Natural killer cell (primary cell): ENCODE measurements around the gene C1orf94. TPM values are rescaled to one million over a fixed set of nuclear protein-coding genes. Genes with fewer than 3 reads are reported as not detected.
"Not testable (repeated sequence)": the region's sequence is repeated elsewhere in the genome, so short reads cannot be mapped to it uniquely, and the experiment has no call there.

Experiments
- ATAC-seq, 3 donors: fragments of 150-1000 bp in 2 of 3; fragments of 200-7000 bp in 1 of 3; cut with Tn5 transposase; 1 replicate in 1 of 3; 2 replicates in 2 of 3; pipeline ENCODE4 v1.10.0; 2021; ENCODE audit warnings: mild to moderate bottlenecking in 2 of 3, moderate library complexity in 2 of 3
- DNase-seq, 2 donors: peaks; one replicate each; pipeline versions ENCODE4 v3.0.0 to v3.0.0-alpha.2; 2013 to 2021; ENCODE audit warnings: mixed read lengths in 1 of 2
- H3K27ac ChIP-seq: one replicate; pipeline ENCODE4 v1.5.1; 2013; ENCODE audit warnings: mild to moderate bottlenecking, low read length
- H3K27me3 ChIP-seq: one replicate; pipeline ENCODE4 v1.6.1; 2013; ENCODE audit warnings: low read length; ENCODE audit not compliant: control insufficient read depth, insufficient read depth
- H3K36me3 ChIP-seq: one replicate; pipeline ENCODE4 v1.6.1; 2013; ENCODE audit warnings: low read length; ENCODE audit not compliant: control insufficient read depth, insufficient read depth
- H3K4me1 ChIP-seq: one replicate; pipeline ENCODE4 v1.6.1; 2013; ENCODE audit warnings: low read length; ENCODE audit not compliant: control insufficient read depth, insufficient read depth
- H3K4me3 ChIP-seq: one replicate; pipeline ENCODE4 v1.5.1; 2013; ENCODE audit warnings: low read length
- H3K9me3 ChIP-seq: one replicate; pipeline ENCODE4 v1.6.1; 2013; ENCODE audit warnings: low read length; ENCODE audit not compliant: control insufficient read depth, insufficient read depth
- H3K27ac Mint-ChIP-seq, 2 donors: one replicate each; pipeline ENCODE4 v1.8.0; 2022; ENCODE audit warnings: mild to moderate bottlenecking in 2 of 2, mixed read lengths in 2 of 2, moderate library complexity in 1 of 2
- H3K27me3 Mint-ChIP-seq, 2 donors: one replicate each; pipeline ENCODE4 v1.8.0; 2022; ENCODE audit warnings: low read depth in 2 of 2, mixed read lengths in 2 of 2
- H3K36me3 Mint-ChIP-seq: one replicate; pipeline ENCODE4 v1.8.0; 2022; ENCODE audit warnings: mixed read lengths
- H3K4me1 Mint-ChIP-seq, 2 donors: one replicate each; pipeline ENCODE4 v1.8.0; 2022; ENCODE audit warnings: mixed read lengths in 2 of 2
- H3K4me3 Mint-ChIP-seq: one replicate; pipeline ENCODE4 v1.8.0; 2022; ENCODE audit warnings: mild to moderate bottlenecking, moderate library complexity, mixed read lengths
- H3K9me3 Mint-ChIP-seq, 2 donors: one replicate each; pipeline ENCODE4 v1.8.0; 2022; ENCODE audit warnings: mixed read lengths in 2 of 2
- CTCF ChIP-seq: fragments of 200-600 bp; IDR thresholded peaks from one replicate; pipeline ENCODE4 v1.8.0; 2022; ENCODE audit warnings: antibody characterized with exemption
- WGBS: methylation state at CpG from one replicate; pipeline ENCODE4 v1.1.7; 2013; ENCODE audit warnings: missing lambda C conversion rate; ENCODE audit not compliant: insufficient coverage; 5-methylcytosine and 5-hydroxymethylcytosine counted together
- intact Hi-C: fragments of 100-400 bp; cut with micrococcal nuclease; formaldehyde crosslinking; loops from one replicate; pipeline ENCODE4 v1.14.2; 2022
- total RNA-seq, 4 donors: library from RNA; stranded (reverse); fragments of 120-200 nt in 1 of 4; gene quantifications; one replicate each; pipeline versions ENCODE4 v1.2.3 to v1.2.4, GENCODE V29; 2013 to 2022

C1orf94 gene
- total RNA-seq, 3 donors from 2014 or later (not counting 1 experiment from before 2014, with no cell fraction given) = not detected

GRCh38 chr1:34178072-34178471 is 1.4 kb downstream of the C1orf94 start:
- H3K9me3 ChIP-seq = no peaks in the 10 kb centered on the region
- peaks cover 9% of the 10 kb centered on the region for H3K27me3 ChIP-seq
- H3K27ac ChIP-seq = no peak overlapping the region
- ATAC-seq (peak in 1 of 3 donors; percentile 11), DNase-seq (no peak)
- WGBS = 67% methylated on average over 2 of the region's 2 CpGs
- Mint-ChIP-seq H3K4me1 (no peaks in the 10 kb centered on the region), H3K4me3 (no peak overlapping the region), H3K27me3 (peaks cover 50 to 68% of the 10 kb centered on the region in 2 donors), H3K9me3 (no peaks in the 10 kb centered on the region), H3K36me3 (no peaks in the 10 kb centered on the region), H3K27ac (no peak overlapping the region)
- no peak for TF ChIP-seq CTCF
- no peaks in the 10 kb centered on the region for H3K4me1 ChIP-seq
- no peak overlapping the region for H3K4me3 ChIP-seq
- intact Hi-C loops = no loop called here
- no peaks in the 10 kb centered on the region for H3K36me3 ChIP-seq

GRCh38 chr1:34183381-34183780 is 6.7 kb downstream of the C1orf94 start:
- H3K4me3 Mint-ChIP-seq, H3K36me3 Mint-ChIP-seq, intact Hi-C loops, H3K4me1 ChIP-seq, H3K4me1 Mint-ChIP-seq, H3K36me3 ChIP-seq, H3K27ac ChIP-seq, H3K9me3 Mint-ChIP-seq, ATAC-seq, H3K27ac Mint-ChIP-seq, H3K4me3 ChIP-seq, H3K9me3 ChIP-seq, H3K27me3 ChIP-seq, DNase-seq: not testable (repeated sequence)
- WGBS = 95% methylated on average over 4 of the region's 4 CpGs
- peaks cover 45 to 61% of the 10 kb centered on the region in 2 donors for H3K27me3 Mint-ChIP-seq

- Histone ChIP-seq H3K36me3 (no peaks in the 10 kb centered on the region), H3K4me3 (no peak overlapping the region), H3K9me3 (no peaks in the 10 kb centered on the region), H3K27ac (no peak overlapping the region), H3K4me1 (no peaks in the 10 kb centered on the region), H3K27me3 (no peaks in the 10 kb centered on the region)
- no peak for TF ChIP-seq CTCF
- H3K4me1 Mint-ChIP-seq = no peaks in the 10 kb centered on the region
- H3K27ac Mint-ChIP-seq = no peak overlapping the region
- no peaks in the 10 kb centered on the region for H3K9me3 Mint-ChIP-seq
- 76% methylated on average over 12 of the region's 12 CpGs for WGBS
- no peaks in the 10 kb centered on the region for H3K36me3 Mint-ChIP-seq
- ATAC-seq = no peak
- H3K27me3 Mint-ChIP-seq = peaks cover 35 to 52% of the 10 kb centered on the region in 2 donors
- no peak overlapping the region for H3K4me3 Mint-ChIP-seq
- no peak for DNase-seq
- intact Hi-C loops = no loop called here
Observed at GRCh38 chr1:34186741-34187494, 10.2 kb downstream of the C1orf94 start.

- no peak for TF ChIP-seq CTCF
- H3K27ac Mint-ChIP-seq = no peak overlapping the region
Observed at GRCh38 chr1:34188418-34188817, 11.7 kb downstream of the C1orf94 start.

More at GRCh38 chr1:34188418-34188817, 11.7 kb downstream of the C1orf94 start:
- H3K9me3 Mint-ChIP-seq = no peaks in the 10 kb centered on the region
- ATAC-seq (no peak), DNase-seq (no peak)
- no peak overlapping the region for H3K4me3 ChIP-seq
- 37% methylated on average over 3 of the region's 8 CpGs for WGBS
- intact Hi-C loops = no loop called here
- no peaks in the 10 kb centered on the region for H3K27me3 ChIP-seq
- no peak overlapping the region for H3K4me3 Mint-ChIP-seq
- H3K36me3 ChIP-seq = no peaks in the 10 kb centered on the region
- no peaks in the 10 kb centered on the region for H3K36me3 Mint-ChIP-seq
- no peaks in the 10 kb centered on the region for H3K9me3 ChIP-seq
- H3K27ac ChIP-seq = no peak overlapping the region
- H3K4me1 ChIP-seq = no peaks in the 10 kb centered on the region
- H3K27me3 Mint-ChIP-seq = peaks cover 38 to 59% of the 10 kb centered on the region in 2 donors
- H3K4me1 Mint-ChIP-seq = no peaks in the 10 kb centered on the region
